CD4-positive, alpha-beta T cell (primary cell): ENCODE measurements around the gene PFKL. TPM values are rescaled to one million over a fixed set of nuclear protein-coding genes. Genes with fewer than 3 reads are reported as not detected.
A peak's percentile ranks its signal among the peaks of the same experiment; 100 is the strongest.

Experiments used
- ATAC-seq: fragments of 200-7000 bp; cut with Tn5 transposase; one replicate; pipeline ENCODE4 v1.10.0; 2022; ENCODE audit warnings: mild to moderate bottlenecking; ENCODE audit not compliant: poor library complexity
- CTCF ChIA-PET: fragments of 350-600 bp; sonication (Branson Sonifier 250); formaldehyde crosslinking; loops from one replicate; lab custom pipeline; 2021; ENCODE audit warnings: antibody characterized with exemption, inconsistent platforms; lab: Charles Lee
- POLR2A ChIA-PET: fragments of 350-600 bp; sonication (Branson Sonifier 250); formaldehyde crosslinking; loops from one replicate; lab custom pipeline; 2021; ENCODE audit warnings: antibody characterized with exemption, inconsistent platforms; lab: Charles Lee
- DNase-seq, 14 experiments: peaks; one replicate each; pipeline ENCODE4 v3.0.0-alpha.2; 2013 to 2020; ENCODE audit warnings: mixed read lengths in 2 of 14
- H3K27ac ChIP-seq, 2 donors: one replicate each; pipeline versions ENCODE4 v1.5.1 to v1.7.0; 2013; ENCODE audit warnings: low read length in 2 of 2, low read depth in 1 of 2, mild to moderate bottlenecking in 1 of 2
- H3K27me3 ChIP-seq, 2 experiments: 1 replicate in 1 of 2; 2 replicates in 1 of 2; pipeline versions ENCODE4 v1.6.1 to v1.7.0; 2013; ENCODE audit warnings: low read length in 2 of 2, control low read depth in 1 of 2, mild to moderate bottlenecking in 1 of 2, moderate library complexity in 1 of 2; ENCODE audit not compliant: insufficient read depth in 2 of 2, control insufficient read depth in 1 of 2
- H3K36me3 ChIP-seq: one replicate; pipeline ENCODE4 v1.6.1; 2013; ENCODE audit warnings: low read length, control low read depth; ENCODE audit not compliant: insufficient read depth
- H3K4me1 ChIP-seq: one replicate; pipeline ENCODE4 v1.6.1; 2013; ENCODE audit warnings: low read length, control low read depth; ENCODE audit not compliant: insufficient read depth
- H3K4me3 ChIP-seq: one replicate; pipeline ENCODE4 v1.5.1; 2013; ENCODE audit warnings: mild to moderate bottlenecking, low read length, moderate library complexity
- H3K9me3 ChIP-seq, 2 experiments: 1 replicate in 1 of 2; 2 replicates in 1 of 2; pipeline versions ENCODE4 v1.6.1 to v1.7.0; 2013; ENCODE audit warnings: low read length in 2 of 2, mild to moderate bottlenecking in 2 of 2, control low read depth in 1 of 2, moderate library complexity in 1 of 2; ENCODE audit not compliant: control insufficient read depth in 1 of 2, insufficient read depth in 1 of 2
- H3K27ac Mint-ChIP-seq: one replicate; pipeline ENCODE4 v1.8.0; 2020; ENCODE audit warnings: mixed read lengths
- H3K27me3 Mint-ChIP-seq: one replicate; pipeline ENCODE4 v1.8.0; 2021; ENCODE audit warnings: mixed read lengths
- H3K36me3 Mint-ChIP-seq: one replicate; pipeline ENCODE4 v1.8.0; 2021; ENCODE audit warnings: low read depth, mixed read lengths
- H3K4me1 Mint-ChIP-seq: one replicate; pipeline ENCODE4 v1.8.0; 2021; ENCODE audit warnings: low read depth, mixed read lengths
- H3K4me3 Mint-ChIP-seq: one replicate; pipeline ENCODE4 v1.8.0; 2020; ENCODE audit warnings: mild to moderate bottlenecking, mixed read lengths
- H3K9me3 Mint-ChIP-seq: one replicate; pipeline ENCODE4 v1.8.0; 2020; ENCODE audit warnings: mixed read lengths
- CTCF ChIP-seq: fragments of 200-600 bp; IDR thresholded peaks from one replicate; pipeline ENCODE4 v1.8.0; 2022; ENCODE audit warnings: antibody characterized with exemption, mild to moderate bottlenecking
- intact Hi-C, 2 experiments: fragments of 100-400 bp; cut with DNase I in 1 of 2; cut with micrococcal nuclease in 1 of 2; formaldehyde crosslinking; loops; one replicate each; pipeline versions ENCODE4 v1.15.1 to v1.9.0; 2023 to 2025; cut with DNase I, micrococcal nuclease
- total RNA-seq, 174 experiments: library from RNA in 2 of 174; stranded (reverse) in 2 of 174; gene quantifications; one replicate each; pipeline ENCODE4 v1.2.3 and lab custom pipeline; 2021 to 2026

PFKL gene
- total RNA-seq, 2 experiments from 2014 or later: 115 to 117 TPM

GRCh38 chr21:44348861-44349260 is 49.0 kb downstream of the PFKL start:
- no peaks in the 10 kb centered on the region for H3K36me3 ChIP-seq
- no peaks in the 10 kb centered on the region for H3K36me3 Mint-ChIP-seq
- intact Hi-C loops: no loop called here
- ChIA-PET POLR2A (interaction anchor here (0.6 kb wide), 1 partner anchor 9 kb away, joined by 3 read pairs; no protein-coding TSS in a partner anchor), CTCF (no interaction called here)
- H3K4me1 ChIP-seq: peaks cover 32% of the 10 kb centered on the region
- H3K27me3 Mint-ChIP-seq: peaks cover 14% of the 10 kb centered on the region
- peaks cover 15 to 19% of the 10 kb centered on the region in 2 experiments for H3K27me3 ChIP-seq
- no peak for TF ChIP-seq CTCF
- H3K9me3 Mint-ChIP-seq: no peaks in the 10 kb centered on the region
- no peak for ATAC-seq
- no peak overlapping the region for H3K27ac Mint-ChIP-seq
- H3K4me3 ChIP-seq: no peak overlapping the region
- peak overlapping the region; percentile 34 for H3K4me3 Mint-ChIP-seq
- DNase-seq: no peak
- H3K27ac ChIP-seq: no peak overlapping the region
- H3K4me1 Mint-ChIP-seq: peaks cover 18% of the 10 kb centered on the region
- H3K9me3 ChIP-seq: peaks cover 0 to 5% of the 10 kb centered on the region in 2 experiments

DNA sequence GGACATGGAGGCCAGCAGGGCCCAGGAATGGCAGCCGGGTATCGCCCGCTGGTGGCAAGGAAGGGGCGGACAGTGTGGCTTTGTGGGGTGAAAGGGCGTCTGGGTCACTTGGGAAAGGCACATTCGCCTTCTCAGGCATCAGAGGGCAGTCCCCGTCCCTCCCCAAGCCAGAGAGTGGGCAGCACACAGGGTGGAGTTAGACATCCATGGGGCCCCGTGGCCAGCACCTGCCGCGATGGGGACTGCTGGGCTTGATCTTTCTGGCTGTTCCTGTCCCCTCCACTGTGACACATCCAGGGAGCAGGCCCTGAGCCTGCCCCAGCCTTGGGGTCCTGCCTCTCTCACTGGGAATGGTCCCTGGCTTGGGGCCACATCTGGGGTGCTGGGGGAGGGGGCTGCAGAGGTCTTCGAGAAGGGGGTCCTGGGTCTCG is 49.6 kb downstream of the PFKL start:
- H3K4me3 Mint-ChIP-seq: no peak overlapping the region
- Histone ChIP-seq H3K9me3 (peaks cover 0 to 5% of the 10 kb centered on the region in 2 experiments), H3K36me3 (no peaks in the 10 kb centered on the region), H3K27me3 (peaks cover 15 to 19% of the 10 kb centered on the region in 2 experiments), H3K4me3 (no peak overlapping the region), H3K27ac (no peak overlapping the region), H3K4me1 (peaks cover 37% of the 10 kb centered on the region)
- no peak overlapping the region for H3K27ac Mint-ChIP-seq
- ChIA-PET POLR2A (no interaction called here), CTCF (no interaction called here)
- DNase-seq (no peak), ATAC-seq (no peak)
- H3K4me1 Mint-ChIP-seq: peaks cover 24% of the 10 kb centered on the region
- TF ChIP-seq CTCF: no peak
- intact Hi-C loops: no loop called here
- H3K36me3 Mint-ChIP-seq: no peaks in the 10 kb centered on the region
- H3K27me3 Mint-ChIP-seq: peaks cover 14% of the 10 kb centered on the region
- H3K9me3 Mint-ChIP-seq: no peaks in the 10 kb centered on the region

- H3K36me3 ChIP-seq: no peaks in the 10 kb centered on the region
- no peak overlapping the region for H3K27ac ChIP-seq
- DNase-seq (peak in 1 of 14 experiments; percentile 39), ATAC-seq (no peak)
- H3K4me3 ChIP-seq: no peak overlapping the region
- no peak for TF ChIP-seq CTCF
- peaks cover 0 to 5% of the 10 kb centered on the region in 2 experiments for H3K9me3 ChIP-seq
- Mint-ChIP-seq H3K4me3 (no peak overlapping the region), H3K9me3 (no peaks in the 10 kb centered on the region), H3K36me3 (no peaks in the 10 kb centered on the region), H3K27me3 (peaks cover 14% of the 10 kb centered on the region), H3K27ac (no peak overlapping the region), H3K4me1 (peaks cover 31% of the 10 kb centered on the region)
- H3K27me3 ChIP-seq: peaks cover 15% of the 10 kb centered on the region in 2 experiments
- H3K4me1 ChIP-seq: peaks cover 44% of the 10 kb centered on the region
- CTCF ChIA-PET: no interaction called here
- intact Hi-C loops: loop anchor here in 1 of 2 experiments (5.0 to 10.0 kb wide), 2 partner anchors 48 to 65 kb away; partner anchors contain the start of gene PFKL
- POLR2A ChIA-PET: no interaction called here
These were observed 50.3 kb downstream of the PFKL start for GRCh38 chr21:44349847-44350772.
